ENCODE measurements around the gene MINDY1.
A peak's percentile ranks its signal among the peaks of the same experiment; 100 is the strongest.

MINDY1 gene

DNA sequence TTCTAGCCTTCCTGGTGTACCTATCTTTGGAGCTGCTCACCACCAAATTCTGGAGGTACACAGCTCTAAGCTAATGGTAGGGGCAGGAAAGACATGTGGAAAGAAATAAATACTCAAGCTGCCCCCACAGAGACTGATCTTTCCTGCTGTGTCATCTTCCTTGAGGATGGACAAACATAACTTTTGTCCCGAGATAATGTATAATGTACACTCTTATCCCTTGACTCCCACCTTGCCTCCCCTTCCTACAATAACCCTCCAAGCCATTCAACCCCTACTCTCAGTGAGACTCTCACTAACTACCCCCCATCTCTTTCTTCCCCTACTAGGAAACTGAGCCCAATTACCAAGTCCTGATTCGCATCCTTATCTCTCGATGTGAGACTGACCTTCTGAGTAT is 12.5 kb downstream of the MINDY1 start:
- no peak for DNase-seq (ENCODE audit: extremely low read depth in 1 of 2, low read depth in 1 of 2)

DNA sequence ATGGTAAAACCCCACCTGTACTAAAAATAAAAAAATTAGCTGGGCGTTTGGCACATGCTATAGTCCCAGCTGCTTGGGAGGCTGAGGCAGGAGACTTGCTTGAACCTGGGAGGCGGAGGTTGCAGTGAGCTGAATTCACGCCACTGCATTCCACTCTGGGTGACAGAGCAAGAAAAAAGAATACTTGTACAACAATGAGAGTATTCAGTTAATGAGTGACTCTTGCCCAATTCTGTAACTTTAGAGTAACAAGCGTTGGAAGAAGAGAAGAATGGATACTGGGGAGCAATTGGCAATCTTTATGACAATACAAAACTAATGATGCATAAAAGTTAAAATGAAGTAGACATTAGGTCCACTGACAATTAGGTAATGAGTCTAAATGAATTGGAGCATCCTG is 14.1 kb downstream of the MINDY1 start:
- no peak for DNase-seq (ENCODE audit: extremely low read depth in 1 of 2, low read depth in 1 of 2)

DNA sequence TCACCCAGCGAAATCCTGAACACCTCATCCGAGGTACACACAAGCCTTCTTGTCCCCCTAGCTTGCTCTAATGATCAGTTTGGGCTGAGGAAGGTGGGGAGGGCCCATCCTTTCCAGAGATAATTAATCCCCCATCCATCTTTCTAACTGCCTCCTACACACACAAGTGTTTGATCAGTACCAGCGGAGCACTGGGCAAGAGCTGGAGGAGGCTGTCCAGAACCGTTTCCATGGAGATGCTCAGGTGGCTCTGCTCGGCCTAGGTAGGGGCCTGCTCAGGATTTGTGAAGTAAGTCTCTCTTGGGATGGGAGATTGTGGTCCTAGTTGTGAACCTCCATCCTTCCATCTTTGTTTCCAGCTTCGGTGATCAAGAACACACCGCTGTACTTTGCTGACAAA is 18.8 kb downstream of the MINDY1 start:
- DNase-seq (ENCODE audit: extremely low read depth in 1 of 2, low read depth in 1 of 2) = no peak

DNA sequence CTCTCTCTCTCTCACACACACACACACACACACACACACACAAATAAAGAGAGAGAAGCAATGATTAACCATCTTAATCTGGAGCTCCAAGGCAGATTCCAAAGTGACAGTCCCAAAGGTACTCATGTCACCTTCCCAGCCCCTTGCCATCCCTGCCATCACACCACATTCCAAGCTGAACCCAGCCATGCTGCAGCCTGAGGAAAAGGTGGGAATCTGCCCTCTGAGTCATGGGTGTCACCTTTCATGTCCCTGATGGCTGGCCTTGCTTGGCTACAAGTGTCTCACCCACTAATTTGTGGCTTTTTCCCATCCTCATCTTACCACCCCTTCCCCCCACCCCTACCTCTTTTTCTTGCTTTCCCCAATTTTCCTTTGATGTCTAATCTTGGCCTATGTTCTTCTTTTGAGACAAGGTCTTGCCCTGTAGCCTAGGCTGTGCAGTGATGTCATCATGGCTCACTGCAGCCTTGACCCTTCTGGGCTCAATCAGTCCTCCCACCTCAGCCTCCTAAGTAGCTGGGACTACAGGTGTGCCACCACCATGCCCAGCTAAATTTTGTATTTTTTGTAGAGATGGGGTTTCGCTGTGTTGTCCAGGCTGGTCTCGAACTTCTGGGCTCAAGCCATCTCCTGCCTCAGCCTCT is 21.4 kb downstream of the MINDY1 start:
- no peak for DNase-seq (ENCODE audit: extremely low read depth in 1 of 2, low read depth in 1 of 2)

DNA sequence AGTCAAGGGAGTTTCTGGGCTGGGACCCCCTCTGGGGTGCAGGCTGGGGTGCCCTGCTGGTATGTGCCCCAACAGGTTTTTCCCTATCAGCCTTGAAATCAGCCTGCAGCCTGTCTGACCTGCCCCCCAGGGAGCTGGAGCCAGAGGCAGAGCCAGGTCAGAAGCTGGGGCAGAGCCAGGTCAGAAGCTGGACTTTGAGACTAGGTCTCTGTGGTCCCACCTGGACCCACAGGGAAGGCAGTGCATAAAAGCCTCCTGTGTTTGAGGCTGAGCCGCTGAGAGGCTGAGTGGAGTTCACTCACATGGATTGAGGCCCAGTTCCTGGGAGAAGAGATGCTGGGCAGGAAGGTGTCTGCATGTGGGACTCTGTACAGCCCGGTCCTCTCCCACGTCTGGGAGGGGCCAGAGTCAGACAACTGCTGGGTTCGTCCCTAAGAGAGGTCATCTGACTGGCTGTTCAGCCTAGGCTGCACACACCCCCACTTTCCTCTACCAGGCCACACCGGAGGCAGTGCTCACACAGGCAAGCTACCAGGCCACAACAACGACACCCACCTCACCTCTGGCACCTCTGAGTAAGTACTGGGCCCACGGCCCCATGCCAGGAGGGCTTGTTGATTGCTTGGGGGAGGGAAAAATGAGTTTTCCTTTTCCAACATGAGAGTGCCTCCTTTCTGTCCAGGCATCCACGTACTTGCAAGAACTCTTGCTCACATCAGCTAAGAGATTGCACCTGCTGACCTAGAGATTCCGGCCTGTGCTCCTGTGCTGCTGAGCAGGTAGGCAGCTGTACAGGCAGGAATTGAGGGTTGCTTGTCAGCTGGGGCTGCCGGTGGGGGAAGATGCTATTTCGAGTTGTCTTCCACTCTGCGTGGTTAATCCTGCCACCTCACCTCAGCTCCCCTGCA is 24.6 kb downstream of the MINDY1 start, which contains the start of gene ANXA9:
TSS of gene ANXA9 (plus strand) at position 488 of the 908 bp plus-strand sequence. CDS start 814 bp downstream, outside the sequence.
- DNase-seq (ENCODE audit: extremely low read depth in 1 of 2, low read depth in 1 of 2) = no peak

DNA sequence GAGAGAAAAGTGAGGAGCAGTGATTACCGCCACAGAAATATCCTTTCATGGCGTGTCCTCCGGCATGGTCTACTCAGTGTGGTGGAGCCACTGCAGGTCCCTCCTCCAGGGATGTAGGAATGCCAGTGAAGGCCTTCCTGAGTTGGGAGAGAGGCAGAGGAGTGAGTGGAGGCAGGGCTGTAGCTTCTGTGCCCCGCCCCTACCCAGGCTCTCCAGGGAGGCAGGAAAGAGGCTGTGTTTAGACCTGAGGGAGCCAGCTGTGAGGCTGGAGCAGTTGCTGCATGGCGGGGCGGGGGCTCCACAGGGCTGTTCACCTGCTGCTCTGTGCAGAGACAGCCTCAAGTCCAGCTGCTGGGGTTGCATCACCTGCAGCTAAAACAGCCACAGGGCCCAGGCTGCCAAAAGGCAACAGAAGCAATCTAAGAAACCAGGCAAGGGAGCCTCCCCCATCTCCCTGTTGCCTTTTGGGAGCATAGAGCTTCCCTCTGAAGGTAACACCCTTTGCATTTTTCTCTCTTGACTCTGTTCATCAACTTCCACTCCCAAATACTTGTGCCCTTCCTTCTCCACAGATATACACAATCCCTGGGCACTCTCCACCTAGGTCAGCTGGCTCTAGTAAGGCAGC is 25.4 kb downstream of the MINDY1 start:
- DNase-seq (ENCODE audit: extremely low read depth in 1 of 2, low read depth in 1 of 2) = no peak

DNA sequence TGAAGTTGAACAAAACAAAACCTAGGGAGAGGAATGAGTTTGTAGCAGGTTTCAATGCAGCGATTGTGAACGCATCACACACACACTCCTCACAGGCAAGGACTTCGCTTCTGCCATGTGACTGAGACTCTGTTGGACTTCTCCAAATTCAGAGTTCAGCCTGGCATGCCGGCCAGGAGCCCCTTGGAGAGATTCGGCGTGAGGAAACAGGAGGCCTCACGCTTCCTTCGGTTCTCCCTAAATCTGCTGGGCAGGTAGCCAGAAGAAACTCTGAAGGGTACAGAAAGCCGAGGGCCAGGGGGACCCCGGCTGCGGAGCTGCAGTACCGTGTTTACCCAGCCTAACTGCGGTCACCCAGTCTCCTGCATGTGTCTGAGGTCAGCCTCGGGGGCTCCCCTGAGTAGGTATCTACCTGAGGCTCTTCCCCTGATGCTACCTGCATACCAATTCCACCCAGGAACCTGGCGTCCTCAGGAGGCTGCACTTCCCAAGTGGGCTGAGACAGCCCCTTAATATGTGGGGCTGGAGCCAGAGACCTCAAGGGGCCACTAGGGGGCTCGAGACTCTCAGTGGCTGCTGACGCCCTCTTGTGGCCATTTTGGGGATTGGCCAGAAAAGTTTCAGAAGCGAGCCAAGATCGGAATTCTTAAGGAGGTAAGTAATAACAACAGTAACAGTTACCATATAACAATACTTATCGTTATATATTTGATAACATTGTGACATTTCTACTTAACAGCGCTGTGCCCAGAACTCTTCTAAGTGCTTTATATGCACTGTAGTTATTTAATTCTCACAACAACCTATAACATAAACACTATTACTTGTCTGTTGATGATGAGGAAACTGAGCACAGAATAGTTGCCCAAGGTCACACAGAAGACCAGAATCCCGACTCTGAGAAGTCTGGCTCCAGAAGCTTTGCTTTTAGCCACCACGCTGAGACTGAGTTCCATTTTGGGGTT is 27.3 kb downstream of the MINDY1 start:
- DNase-seq (ENCODE audit: extremely low read depth in 1 of 2, low read depth in 1 of 2) = peak; percentile 75 to 76

DNA sequence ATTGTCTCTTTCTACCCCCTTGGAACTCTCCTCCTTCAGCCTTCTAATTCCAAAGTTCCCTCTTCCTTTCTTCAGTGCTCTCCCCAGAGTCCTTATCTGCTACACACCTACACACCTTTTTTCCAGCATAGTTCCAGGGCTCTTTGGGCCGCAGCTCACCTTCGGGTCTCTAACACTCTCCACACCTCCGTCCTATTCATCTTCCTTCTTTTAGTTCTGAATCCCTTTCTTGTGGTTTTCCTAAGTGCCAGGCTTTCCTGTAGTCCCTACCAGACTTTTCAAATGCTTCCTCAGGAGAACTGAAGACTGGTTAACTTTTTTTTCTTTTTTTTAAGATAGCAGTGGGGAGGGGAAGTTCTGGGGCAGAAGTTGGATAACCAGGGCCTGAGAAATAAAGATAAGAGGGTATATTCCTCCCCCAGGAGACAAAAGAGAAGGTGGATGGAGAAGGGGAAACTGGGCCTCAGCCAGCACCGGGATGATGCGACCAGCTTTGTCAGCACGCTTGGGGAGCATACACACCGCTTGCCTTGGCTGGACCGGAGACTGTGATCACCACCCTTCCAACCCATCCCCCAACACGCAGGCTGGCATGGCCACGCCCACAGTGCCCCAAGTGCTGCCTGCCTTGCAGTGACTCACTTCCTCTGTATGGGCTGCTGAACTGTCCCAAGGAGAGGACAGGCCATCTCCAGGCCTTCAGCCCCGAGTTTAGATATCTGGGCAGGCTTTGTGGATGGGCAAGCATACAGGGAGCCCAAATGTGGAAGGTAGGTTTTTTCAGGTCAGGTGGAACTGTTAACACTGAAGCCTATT is 29.6 kb downstream of the MINDY1 start:
- peak in 1 of 2 donors; percentile 49 for DNase-seq (ENCODE audit: extremely low read depth in 1 of 2, low read depth in 1 of 2)

DNA sequence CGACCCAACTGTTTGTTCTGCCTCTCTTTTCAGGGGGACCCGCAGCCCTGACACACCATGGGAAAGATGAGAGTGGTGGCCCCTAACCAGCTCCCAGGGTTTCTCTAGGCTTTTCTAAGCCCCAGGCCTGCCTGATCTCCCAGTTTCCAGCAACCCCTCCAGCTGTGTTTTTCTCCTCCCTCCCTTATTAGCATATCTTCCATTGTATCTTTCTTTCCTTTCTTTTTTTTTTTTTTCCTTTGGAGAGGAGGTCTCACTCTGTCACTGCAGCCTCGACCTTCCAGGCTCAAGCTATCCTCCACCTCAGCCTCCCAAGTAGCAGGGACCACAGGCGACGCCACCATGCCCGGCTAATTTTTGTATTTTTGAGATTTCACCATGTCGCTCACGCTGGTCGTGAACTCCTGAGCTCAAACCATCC is 30.3 kb downstream of the MINDY1 start:
- DNase-seq (ENCODE audit: extremely low read depth in 1 of 2, low read depth in 1 of 2) = no peak

DNA sequence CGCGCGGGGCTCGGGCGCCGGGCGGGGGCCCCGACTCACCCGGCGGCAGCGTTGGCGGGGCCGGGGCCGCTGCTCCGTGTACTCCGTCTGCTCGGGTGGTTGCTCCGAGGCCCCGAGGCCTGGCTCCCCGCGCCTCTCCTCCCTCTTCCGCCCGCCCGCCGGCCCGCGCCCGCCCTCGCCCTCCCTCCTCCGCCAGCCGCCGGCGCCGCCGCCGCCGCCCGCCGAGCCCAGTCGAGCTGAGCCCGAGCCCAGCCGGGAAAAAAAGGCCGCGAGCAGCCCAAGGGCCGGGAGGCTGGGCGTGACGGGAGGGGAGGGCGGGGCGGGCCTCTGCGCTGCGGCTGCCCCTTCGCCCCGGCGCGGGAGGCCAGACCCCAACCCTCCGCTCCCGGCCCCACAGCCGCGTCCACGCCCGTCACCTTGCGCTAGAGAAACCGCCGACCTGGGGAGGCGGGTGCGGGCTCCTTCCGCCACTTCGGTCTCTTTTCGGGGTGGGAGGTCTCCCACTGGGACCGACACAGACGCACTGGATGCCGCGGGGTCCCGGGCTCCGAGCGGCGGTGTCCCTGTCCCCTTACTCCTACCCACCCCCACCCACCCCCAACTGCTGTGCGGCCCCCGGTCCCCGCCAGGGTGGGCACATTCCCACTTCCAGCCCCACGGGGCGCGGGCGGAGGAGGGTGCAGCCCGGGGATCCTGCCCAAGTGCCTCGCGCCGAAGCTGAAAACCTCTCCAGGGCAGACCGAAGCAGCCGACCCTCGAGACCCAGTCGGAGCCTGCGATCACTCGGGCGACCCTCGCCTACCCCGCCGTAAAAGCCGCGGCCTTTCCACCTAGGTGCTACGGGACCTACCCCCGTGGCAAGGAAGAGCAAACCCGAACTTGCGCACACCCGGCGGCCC is 31.9 kb downstream of the MINDY1 start, which contains the start of gene CERS2:
TSS of gene CERS2 (minus strand) at position 256 of the 899 bp plus-strand sequence. CDS start 5,745 bp downstream, outside the sequence.
- peak; percentile 36 to 69 for DNase-seq (ENCODE audit: extremely low read depth in 1 of 2, low read depth in 1 of 2)

DNA sequence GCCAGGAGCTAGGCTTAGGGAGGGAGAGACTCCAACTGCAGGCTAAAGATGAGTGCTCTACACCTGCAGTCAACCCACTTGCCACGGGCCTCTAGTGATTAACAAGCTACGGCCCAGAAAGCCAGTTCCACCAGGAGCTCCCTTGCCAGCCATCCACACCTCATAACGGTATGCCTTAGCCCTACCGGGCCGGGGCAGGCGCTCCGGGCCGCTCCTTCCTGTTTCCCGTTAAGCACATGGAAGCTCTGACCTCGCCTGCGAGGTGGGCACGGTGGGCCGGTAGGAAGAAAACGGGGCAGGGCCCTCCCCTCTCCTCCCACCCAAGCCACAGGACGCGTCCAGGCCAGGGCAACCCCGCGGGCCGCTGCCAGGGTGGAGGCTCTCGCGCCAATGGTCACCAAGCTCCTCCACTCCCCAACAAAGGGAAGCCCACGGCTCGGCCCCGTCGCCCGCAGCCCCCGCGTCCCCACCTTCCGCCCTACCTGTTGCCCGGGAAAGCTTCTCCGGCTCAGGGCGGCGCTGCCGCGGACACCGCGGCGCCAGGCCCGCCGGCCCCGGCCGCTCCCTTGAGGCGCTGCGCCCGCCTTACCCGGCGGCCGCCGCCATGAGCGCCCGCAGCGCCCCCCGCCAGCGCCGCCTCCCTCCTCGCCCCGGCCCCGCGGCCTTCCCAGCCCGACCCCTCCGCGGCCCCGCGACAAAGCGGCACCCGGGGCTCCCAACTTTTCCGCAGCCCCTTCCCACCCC is 32.7 kb downstream of the MINDY1 start:
- DNase-seq (ENCODE audit: extremely low read depth in 1 of 2, low read depth in 1 of 2) = peak in 1 of 2 donors; percentile 17

DNA sequence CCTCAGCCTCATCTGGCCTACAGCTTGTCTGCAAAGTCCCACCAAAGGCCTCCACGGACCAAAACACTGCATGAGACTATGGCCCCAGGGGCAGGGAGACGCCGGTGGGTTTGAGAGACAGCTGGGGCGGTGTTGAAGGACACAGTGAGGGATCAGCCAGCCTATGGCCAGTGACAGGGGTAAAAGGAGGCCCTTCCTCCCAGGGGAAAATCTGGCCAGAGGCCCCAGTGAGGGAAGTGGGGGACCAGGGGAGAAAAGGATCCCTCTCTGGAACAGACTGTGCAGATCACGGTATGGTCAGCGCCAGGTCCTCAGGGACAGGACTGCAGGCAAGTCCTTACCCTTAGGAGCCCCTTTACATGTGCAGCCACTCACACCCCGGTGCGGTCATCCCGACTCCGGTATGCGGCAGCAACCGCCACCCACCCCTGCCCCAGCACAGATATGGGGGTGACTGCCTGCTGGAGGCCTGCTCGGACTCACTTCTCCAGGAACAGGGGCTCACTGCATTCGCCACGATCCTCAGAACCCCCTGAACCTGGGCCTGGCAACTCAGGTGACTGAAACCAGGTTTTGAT is 33.4 kb downstream of the MINDY1 start:
- DNase-seq (ENCODE audit: extremely low read depth in 1 of 2, low read depth in 1 of 2) = no peak

DNA sequence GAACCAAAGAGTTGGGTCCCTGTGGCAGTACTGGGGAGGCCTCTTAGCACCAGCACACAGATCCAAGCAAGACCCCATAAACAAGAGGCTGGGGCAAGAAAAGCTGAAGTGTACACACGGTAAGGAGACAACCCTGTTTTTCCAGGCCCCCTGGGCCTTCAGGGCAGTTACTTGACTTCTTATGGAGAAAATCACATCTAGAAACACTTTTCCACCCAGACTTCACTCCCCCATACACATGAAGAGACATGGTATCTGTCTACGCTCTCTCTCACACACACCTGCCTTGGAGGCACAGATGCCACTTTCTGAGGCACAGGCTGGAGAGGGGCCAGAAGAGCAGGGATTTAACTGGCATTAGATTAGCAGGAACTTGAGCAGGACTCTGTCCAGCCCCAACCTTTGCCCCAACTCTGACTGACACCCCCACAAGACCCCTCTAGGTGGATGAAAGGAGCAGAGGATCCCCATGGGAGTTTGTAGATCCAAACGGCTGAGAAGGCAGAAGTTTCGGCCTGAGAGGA is 34.2 kb downstream of the MINDY1 start:
- no peak for DNase-seq (ENCODE audit: extremely low read depth in 1 of 2, low read depth in 1 of 2)

DNA sequence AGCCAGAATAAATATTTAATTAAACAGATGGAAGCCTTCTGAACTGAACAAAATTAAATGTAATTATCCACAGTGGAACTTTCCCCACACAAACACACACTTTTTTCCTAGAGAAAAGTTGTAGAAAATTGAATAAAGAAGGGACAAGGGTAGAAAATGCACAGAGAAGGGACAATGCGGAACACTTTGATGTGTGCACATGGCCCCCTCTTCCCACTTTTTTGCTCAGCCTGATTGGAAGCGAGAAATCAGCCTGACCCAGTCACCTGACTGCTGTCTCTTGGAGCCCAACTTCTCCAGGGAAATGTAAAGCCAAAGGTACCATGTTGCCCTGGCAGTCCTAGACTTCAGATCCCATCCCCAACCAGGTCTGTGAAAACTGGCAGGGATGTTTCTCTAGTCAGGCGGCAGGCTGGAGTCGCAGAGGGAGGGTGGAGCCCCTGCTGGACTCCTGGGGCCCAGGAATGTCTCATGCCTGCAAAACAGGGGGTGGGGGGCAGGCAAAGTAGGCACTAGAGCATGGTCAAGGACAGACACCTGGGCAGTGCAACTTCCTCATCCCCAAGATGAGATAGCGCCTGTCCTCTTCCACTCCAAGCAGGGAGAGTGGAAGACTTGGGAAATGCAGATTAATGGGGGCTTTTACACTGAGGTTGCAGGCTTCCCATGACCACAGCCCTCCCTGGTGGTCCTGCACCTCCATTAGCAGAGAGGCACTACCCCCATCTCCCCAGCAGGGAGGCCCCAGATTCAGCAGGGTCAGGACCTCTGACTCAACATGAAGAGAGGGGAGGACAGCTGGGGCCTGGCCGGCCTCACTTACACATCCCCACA is 34.9 kb downstream of the MINDY1 start:
- DNase-seq (ENCODE audit: extremely low read depth in 1 of 2, low read depth in 1 of 2) = no peak

DNA sequence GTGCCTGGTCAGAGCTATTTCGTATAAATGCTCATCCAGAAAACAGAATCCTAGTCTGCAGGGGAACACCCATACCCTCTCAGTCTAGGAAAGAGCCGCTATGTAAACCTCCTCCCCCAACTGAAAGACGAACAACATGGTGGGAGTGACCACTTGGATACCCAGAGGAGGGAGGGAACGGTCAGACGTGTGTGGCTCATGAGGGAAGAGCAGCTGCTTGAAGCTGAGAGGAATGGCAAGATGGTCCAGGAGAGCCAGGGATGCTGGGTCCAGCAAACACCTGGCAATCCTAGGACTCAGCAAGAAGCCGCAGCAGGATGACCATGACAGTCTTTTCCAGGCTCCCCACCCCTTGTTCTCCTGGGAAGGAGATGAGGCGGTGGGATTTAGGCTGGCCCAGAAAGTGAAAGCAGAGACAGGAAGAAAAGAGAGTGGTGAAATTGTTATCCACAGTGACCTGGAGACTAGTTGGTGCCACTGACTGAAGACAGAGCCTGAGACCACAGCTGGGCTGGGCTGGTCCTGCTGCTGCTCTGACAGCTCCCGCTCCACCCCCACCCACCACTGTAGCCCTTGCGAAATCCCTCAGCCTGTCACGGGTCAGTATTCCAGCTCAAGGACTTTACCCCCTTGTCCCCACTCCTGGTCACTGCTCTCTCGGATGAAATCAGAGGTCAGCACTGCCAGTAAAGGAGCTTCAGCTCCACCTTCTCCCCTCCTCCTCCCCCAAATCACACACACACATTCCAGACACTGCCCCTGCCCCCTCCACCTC is 35.7 kb downstream of the MINDY1 start:
- DNase-seq (ENCODE audit: extremely low read depth in 1 of 2, low read depth in 1 of 2) = no peak

DNA sequence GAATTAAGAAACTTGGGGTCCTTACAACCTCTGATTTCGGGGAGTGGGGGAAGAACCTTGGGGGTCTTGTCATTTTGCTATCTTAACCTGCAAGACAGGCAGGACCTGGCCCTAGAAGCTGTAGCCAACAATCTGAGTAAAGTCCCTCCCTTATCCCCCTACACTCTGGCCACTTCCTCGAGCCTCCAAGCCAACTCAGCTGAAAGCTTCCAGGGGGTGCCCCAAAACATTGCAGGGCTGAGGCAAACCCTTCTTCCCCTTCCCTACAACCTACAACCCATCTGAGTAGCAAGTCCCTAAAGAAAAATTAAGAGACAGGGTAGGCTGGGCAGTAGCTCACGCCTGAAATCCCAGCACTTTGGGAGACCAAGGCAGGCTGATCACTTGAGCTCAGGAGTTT is 37.1 kb downstream of the MINDY1 start:
- no peak for DNase-seq (ENCODE audit: extremely low read depth in 1 of 2, low read depth in 1 of 2)
